Loucy (cell line): Measurements from ENCODE around the gene SVOPL.
A peak's percentile ranks its signal among the peaks of the same experiment; 100 is the strongest.

Source experiments
- H2AFZ ChIP-seq: fragments of 200-600 bp; sonication (generic); 2 replicates; pipeline ENCODE4 v1.6.0; 2016; ENCODE audit warnings: antibody characterized with exemption, mild to moderate bottlenecking, low read length, moderate library complexity
- H3F3A ChIP-seq: fragments of 200-600 bp; 2 replicates; pipeline ENCODE4 v1.6.0; 2016; ENCODE audit warnings: antibody characterized with exemption, low read depth, mild to moderate bottlenecking
- H3K27me3 ChIP-seq: fragments of 200-600 bp; sonication (generic); 2 replicates; pipeline ENCODE4 v1.6.1; 2014; ENCODE audit warnings: low read length, mild to moderate bottlenecking; ENCODE audit not compliant: insufficient read depth, poor library complexity, severe bottlenecking
- H3K36me3 ChIP-seq: fragments of 200-600 bp; sonication (generic); 2 replicates; pipeline ENCODE4 v1.6.1; 2016; ENCODE audit warnings: low read length; ENCODE audit not compliant: insufficient read depth
- H3K4me1 ChIP-seq: fragments of 200-600 bp; sonication (generic); 2 replicates; pipeline ENCODE4 v1.5.1; 2014; ENCODE audit warnings: low read length, mild to moderate bottlenecking; ENCODE audit not compliant: insufficient read depth, poor library complexity, severe bottlenecking
- H3K4me2 ChIP-seq: fragments of 200-600 bp; sonication (generic); 2 replicates; pipeline ENCODE4 v1.6.0; 2014; ENCODE audit warnings: antibody characterized with exemption, low read length, low read depth, mild to moderate bottlenecking; ENCODE audit not compliant: poor library complexity, severe bottlenecking
- H3K4me3 ChIP-seq: fragments of 200-600 bp; sonication (generic); 2 replicates; pipeline ENCODE4 v1.5.1; 2014; ENCODE audit warnings: low read length, mild to moderate bottlenecking, mixed read lengths; ENCODE audit not compliant: poor library complexity, severe bottlenecking
- H3K79me2 ChIP-seq: fragments of 200-600 bp; sonication (generic); 2 replicates; pipeline ENCODE4 v1.6.1; 2014; ENCODE audit warnings: low read length; ENCODE audit not compliant: insufficient read depth
- H3K9ac ChIP-seq: fragments of 200-600 bp; sonication (generic); 2 replicates; pipeline ENCODE4 v1.6.0; 2014; ENCODE audit warnings: mild to moderate bottlenecking, low read depth, low read length, moderate library complexity; ENCODE audit not compliant: poor library complexity, severe bottlenecking
- H3K9me2 ChIP-seq: fragments of 200-600 bp; sonication (generic); replicated peaks from 2 replicates; pipeline ENCODE4 v1.6.1; 2016; ENCODE audit warnings: low read depth, low read length, mixed read lengths
- H3K9me3 ChIP-seq: fragments of 200-600 bp; sonication (generic); 2 replicates; pipeline ENCODE4 v1.6.1; 2014; ENCODE audit warnings: mild to moderate bottlenecking, antibody characterized with exemption, low read length, low read depth; ENCODE audit not compliant: insufficient read depth
- H4K20me1 ChIP-seq: fragments of 200-600 bp; sonication (generic); 2 replicates; pipeline ENCODE4 v1.6.0; 2014; ENCODE audit warnings: antibody characterized with exemption, low read length, mild to moderate bottlenecking; ENCODE audit not compliant: insufficient read depth, poor library complexity, severe bottlenecking
- EZH2phosphoT487 ChIP-seq: fragments of 200-600 bp; IDR thresholded peaks from 2 replicates; pipeline ENCODE4 v1.6.1; 2018; ENCODE audit warnings: antibody characterized with exemption, mild to moderate bottlenecking, moderate library complexity, borderline replicate concordance
- TF ChIP-seq, protein P1 (sequence below): fragments of 200-600 bp; sonication (generic); conservative IDR thresholded peaks from 2 replicates; pipeline ENCODE4 v1.5.1; 2014; ENCODE audit warnings: mild to moderate bottlenecking, antibody characterized with exemption, low read length

Gene SVOPL

DNA sequence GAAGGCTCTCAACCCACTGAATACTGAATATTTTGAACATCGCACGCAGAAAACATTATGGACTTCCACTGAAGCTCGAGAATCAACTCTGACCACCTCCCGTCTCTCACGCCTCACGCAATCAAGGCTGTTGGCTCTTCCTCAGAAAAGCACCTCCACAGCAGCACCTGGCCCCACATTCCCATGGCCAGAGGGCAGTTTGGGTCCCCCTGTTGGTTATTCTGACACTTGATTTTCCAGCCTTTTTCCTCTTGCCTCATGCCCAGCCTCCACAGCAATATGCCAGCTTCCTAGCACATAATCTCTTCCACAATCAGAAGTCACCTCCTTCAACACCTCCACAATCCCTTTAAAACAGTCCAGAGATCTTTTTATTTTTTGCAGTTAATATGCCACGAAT lies 55.9 kb downstream of the SVOPL start:
- no peak overlapping the region for H2AFZ ChIP-seq
- H3K79me2 ChIP-seq, result no peaks in the 10 kb centered on the region
- no peaks in the 10 kb centered on the region for H3K9me2 ChIP-seq
- no peak overlapping the region for H3K9ac ChIP-seq
- no peaks in the 10 kb centered on the region for H3K27me3 ChIP-seq
- no peaks in the 10 kb centered on the region for H3K9me3 ChIP-seq
- H4K20me1 ChIP-seq, result no peaks in the 10 kb centered on the region
- no peak overlapping the region for H3K4me2 ChIP-seq
- no peaks in the 10 kb centered on the region for H3F3A ChIP-seq
- no peaks in the 10 kb centered on the region for H3K36me3 ChIP-seq
- TF ChIP-seq, protein P1, sequence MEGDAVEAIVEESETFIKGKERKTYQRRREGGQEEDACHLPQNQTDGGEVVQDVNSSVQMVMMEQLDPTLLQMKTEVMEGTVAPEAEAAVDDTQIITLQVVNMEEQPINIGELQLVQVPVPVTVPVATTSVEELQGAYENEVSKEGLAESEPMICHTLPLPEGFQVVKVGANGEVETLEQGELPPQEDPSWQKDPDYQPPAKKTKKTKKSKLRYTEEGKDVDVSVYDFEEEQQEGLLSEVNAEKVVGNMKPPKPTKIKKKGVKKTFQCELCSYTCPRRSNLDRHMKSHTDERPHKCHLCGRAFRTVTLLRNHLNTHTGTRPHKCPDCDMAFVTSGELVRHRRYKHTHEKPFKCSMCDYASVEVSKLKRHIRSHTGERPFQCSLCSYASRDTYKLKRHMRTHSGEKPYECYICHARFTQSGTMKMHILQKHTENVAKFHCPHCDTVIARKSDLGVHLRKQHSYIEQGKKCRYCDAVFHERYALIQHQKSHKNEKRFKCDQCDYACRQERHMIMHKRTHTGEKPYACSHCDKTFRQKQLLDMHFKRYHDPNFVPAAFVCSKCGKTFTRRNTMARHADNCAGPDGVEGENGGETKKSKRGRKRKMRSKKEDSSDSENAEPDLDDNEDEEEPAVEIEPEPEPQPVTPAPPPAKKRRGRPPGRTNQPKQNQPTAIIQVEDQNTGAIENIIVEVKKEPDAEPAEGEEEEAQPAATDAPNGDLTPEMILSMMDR, result peak; percentile 46; the same call in 1 of the 2 replicates
- TF ChIP-seq EZH2phosphoT487, result no peak
- no peak overlapping the region for H3K4me3 ChIP-seq
- peaks cover 9% of the 10 kb centered on the region for H3K4me1 ChIP-seq

DNA sequence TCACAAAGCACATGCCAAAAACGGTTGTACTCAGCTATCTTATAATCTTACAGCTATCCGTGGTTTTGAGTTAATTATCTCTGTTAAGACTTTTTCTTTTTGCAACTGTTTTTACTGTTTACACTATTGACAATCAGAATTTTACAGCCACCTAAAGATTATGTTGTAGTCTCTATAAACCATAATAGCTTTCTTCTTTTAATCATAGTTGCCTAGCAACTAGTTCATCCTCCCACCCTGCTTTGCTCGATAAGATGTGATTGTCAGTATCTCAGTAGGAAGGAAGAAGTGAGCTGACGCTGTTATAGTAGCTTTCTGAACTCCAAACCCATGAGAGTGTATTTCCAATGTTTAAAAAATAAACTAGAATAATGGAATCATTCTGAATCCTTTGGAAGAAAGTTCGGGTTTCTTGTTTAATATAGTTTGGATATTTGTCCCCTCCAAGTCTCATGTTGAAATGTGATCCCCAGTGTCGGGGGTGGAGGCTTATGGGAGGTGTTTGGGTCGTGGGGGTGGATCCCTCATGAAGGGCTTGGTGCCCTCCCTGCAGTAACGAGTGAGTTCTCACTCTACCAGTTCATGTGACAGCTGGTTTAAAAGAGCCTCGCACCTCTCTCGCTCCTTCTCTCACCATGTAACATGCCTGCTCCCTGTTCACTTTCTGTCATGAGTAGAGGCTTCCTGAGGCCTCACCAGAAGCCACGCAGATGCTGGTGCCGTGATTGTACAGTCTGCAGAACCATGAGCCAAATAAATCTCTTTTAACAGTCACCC lies 68.1 kb downstream of the SVOPL start:
- no peak for TF ChIP-seq EZH2phosphoT487
- TF ChIP-seq, protein P1, result no peak
- Histone ChIP-seq H2AFZ (peak overlapping the region; percentile 38; the same call in 1 of the 2 replicates), H3F3A (no peaks in the 10 kb centered on the region), H4K20me1 (no peaks in the 10 kb centered on the region), H3K4me3 (peak overlapping the region; percentile 27), H3K4me2 (peak overlapping the region; percentile 46), H3K9me2 (no peaks in the 10 kb centered on the region), H3K9ac (peak overlapping the region; percentile 44), H3K79me2 (no peaks in the 10 kb centered on the region), H3K36me3 (no peaks in the 10 kb centered on the region), H3K4me1 (peaks cover 37% of the 10 kb centered on the region), H3K27me3 (no peaks in the 10 kb centered on the region), H3K9me3 (no peaks in the 10 kb centered on the region)

DNA sequence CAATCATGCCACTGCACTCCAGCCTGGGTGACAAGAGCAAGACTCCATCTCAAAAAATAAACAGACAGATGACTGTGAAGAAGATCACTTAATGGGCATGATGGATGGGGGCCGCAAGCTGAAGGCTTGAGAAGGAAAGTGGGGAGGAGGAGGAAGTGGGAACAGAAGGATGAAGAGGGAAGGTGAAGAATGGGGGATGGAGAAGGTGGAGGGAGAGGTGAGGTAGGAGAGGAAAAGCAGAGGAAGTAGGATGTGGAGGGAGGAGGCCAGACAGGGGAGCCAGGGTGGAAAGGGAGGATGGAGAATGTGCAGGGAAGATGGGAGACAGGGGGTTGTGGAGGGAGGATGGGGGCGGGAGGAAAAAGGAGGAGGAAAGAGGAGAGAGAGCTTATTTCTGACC lies 68.8 kb downstream of the SVOPL start:
- Histone ChIP-seq H3K9ac (peak overlapping the region; percentile 44), H3K4me3 (peak overlapping the region; percentile 27)

More for the DNA sequence above, 68.8 kb downstream of the SVOPL start:
- Histone ChIP-seq H3K79me2 (no peaks in the 10 kb centered on the region), H3K4me1 (peaks cover 41% of the 10 kb centered on the region), H4K20me1 (no peaks in the 10 kb centered on the region), H3K27me3 (no peaks in the 10 kb centered on the region), H3K36me3 (no peaks in the 10 kb centered on the region), H3K9me2 (no peaks in the 10 kb centered on the region), H3F3A (no peaks in the 10 kb centered on the region), H2AFZ (peak overlapping the region; percentile 38; the same call in 1 of the 2 replicates), H3K9me3 (no peaks in the 10 kb centered on the region), H3K4me2 (peak overlapping the region; percentile 46)
- TF ChIP-seq EZH2phosphoT487, result no peak
- TF ChIP-seq, protein P1, result no peak
